ENCODE results near the gene CFAP58. TPM values are rescaled to one million over a fixed set of nuclear protein-coding genes. Genes with fewer than 3 reads are reported as not detected.

CFAP58 gene
- total RNA-seq, 1 donor, result 0.10 TPM

DNA sequence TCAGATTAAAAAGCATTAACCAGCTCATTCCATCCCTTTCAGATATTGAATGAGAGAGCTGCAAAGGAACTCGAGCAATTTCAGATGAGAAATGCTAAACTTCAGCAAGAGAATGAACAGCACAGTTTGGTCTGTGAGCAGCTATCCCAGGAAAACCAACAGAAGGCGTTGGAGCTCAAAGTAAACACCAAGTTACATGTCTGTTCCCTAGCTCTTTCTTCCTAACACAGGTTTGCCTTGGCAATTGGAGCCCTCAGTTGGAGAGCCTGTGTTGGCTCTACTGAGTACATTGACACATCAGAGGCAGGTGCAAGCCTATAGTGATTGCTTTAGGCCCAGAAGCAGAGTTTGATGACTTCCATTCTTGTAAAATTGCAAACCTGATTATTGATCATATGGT, 14.7 kb downstream of the CFAP58 start:
- no peaks in the 10 kb centered on the region for H3K4me1 ChIP-seq (ENCODE audit: insufficient read depth, low read length)
- H3K9me3 ChIP-seq (ENCODE audit: low read depth, low read length), result peaks cover 8% of the 10 kb centered on the region
- H3K4me3 ChIP-seq (ENCODE audit: low read length), result no peak overlapping the region
- peaks cover 29% of the 10 kb centered on the region for H3K27me3 ChIP-seq (ENCODE audit: insufficient read depth, low read length)

DNA sequence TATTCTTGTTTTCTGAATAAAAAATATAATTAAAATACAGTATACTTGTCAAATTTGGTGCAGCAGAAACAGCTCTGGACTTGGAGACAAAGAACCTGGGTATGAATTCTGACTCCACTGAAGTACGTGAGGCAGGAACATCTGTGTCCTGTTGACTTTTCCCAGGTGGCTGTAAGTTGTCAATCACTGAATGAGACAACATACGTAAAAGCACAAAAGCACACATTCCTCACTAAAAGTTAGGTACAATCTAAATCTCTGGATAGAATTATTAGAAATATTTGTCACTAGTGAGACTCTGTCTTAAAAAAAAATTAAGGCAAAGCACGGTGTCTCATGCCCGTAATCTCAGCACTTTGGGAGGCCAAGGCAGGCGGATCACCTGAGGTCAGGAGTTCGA, 18.1 kb downstream of the CFAP58 start:
- Histone ChIP-seq H3K4me3 (ENCODE audit: low read length) (no peak overlapping the region), H3K4me1 (ENCODE audit: insufficient read depth, low read length) (no peaks in the 10 kb centered on the region), H3K27me3 (ENCODE audit: insufficient read depth, low read length) (peaks cover 25% of the 10 kb centered on the region), H3K9me3 (ENCODE audit: low read depth, low read length) (peaks cover 8% of the 10 kb centered on the region)

DNA sequence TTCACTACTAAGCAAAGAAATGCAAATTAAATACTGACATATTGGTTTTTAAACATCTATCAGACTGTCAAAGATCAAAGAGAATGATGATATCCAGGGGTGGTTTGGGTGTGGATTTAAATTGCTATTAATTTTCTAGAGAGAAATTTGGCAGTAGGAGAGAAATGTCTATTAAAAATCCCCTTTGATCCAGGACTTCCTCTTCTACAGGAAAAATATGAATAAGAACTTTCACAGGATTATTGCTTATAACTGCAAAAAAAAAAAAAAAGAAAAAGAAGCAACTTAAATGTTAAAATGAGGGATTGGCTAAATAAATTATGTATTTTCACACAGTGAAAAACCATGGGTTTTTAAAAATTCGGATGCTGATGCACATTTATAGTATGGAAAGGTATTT, 21.0 kb downstream of the CFAP58 start:
- peaks cover 8% of the 10 kb centered on the region for H3K9me3 ChIP-seq (ENCODE audit: low read depth, low read length)
- peaks cover 25% of the 10 kb centered on the region for H3K27me3 ChIP-seq (ENCODE audit: insufficient read depth, low read length)
- H3K4me3 ChIP-seq (ENCODE audit: low read length), result no peak overlapping the region
- no peaks in the 10 kb centered on the region for H3K4me1 ChIP-seq (ENCODE audit: insufficient read depth, low read length)

GRCh38 chr10:104376784-104377300, 23.2 kb downstream of the CFAP58 start:
- Histone ChIP-seq H3K27me3 (ENCODE audit: insufficient read depth, low read length) (peaks cover 16% of the 10 kb centered on the region), H3K9me3 (ENCODE audit: low read depth, low read length) (peaks cover 2% of the 10 kb centered on the region), H3K4me3 (ENCODE audit: low read length) (no peak overlapping the region), H3K4me1 (ENCODE audit: insufficient read depth, low read length) (no peaks in the 10 kb centered on the region)

- Histone ChIP-seq H3K4me1 (ENCODE audit: insufficient read depth, low read length) (no peaks in the 10 kb centered on the region), H3K27me3 (ENCODE audit: insufficient read depth, low read length) (peaks cover 11% of the 10 kb centered on the region), H3K4me3 (ENCODE audit: low read length) (no peak overlapping the region), H3K9me3 (ENCODE audit: low read depth, low read length) (no peaks in the 10 kb centered on the region)
These were observed 26.7 kb downstream of the CFAP58 start for GRCh38 chr10:104380336-104380735.

DNA sequence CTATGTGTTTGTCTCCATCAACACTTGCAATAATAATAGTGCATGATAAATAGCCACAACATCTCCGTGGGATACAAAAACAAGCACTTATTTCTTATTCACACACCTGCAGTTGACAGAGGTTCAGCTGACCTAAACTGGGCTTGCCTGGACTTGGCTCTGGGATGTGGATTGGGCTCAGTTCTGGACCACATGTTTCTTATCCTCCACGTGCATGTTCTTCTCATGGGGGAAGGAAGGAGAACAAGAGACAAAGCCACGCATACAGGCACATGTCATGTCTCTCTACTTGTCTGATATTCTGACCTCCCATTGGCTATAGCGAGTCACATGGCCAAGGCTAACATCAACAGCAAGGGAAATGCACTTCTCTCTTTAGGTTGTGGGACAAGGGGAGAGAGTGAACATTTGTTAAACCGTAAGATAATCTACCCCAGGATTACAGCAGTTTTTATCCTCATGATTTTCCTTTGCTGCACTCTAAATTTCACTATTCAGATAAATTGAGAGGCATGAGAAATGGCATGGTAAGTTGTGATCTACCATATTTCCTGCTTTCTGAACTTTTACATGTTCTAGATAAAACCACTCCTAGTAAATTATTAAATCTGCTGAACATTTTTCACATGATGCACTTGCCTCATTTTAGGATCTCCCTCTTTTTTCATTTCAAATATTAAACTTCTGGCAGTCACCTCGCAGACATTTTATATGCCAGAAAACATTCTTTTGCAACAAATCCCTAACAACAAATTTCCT, 33.7 kb downstream of the CFAP58 start:
- Histone ChIP-seq H3K4me3 (ENCODE audit: low read length) (no peak overlapping the region), H3K4me1 (ENCODE audit: insufficient read depth, low read length) (no peaks in the 10 kb centered on the region), H3K27me3 (ENCODE audit: insufficient read depth, low read length) (peaks cover 14% of the 10 kb centered on the region), H3K9me3 (ENCODE audit: low read depth, low read length) (no peaks in the 10 kb centered on the region)

DNA sequence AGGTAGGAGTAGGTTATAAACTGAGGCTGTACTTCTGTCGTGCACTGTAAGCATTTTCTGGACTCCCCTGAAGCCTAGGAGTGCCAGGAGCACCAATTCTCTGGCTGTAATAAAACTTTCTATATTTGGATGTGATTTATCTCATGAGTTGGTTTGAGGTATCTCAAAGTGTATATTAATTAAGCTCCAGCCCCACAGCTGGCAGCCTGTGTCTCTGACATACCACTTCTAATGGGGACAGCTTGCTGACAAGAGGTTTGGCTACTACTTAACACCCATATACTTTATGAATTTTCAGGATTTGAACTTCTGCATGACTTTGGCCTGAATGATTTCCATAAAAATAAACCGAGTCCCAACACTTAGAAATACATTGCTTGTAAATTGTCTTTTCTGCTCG, 35.2 kb downstream of the CFAP58 start:
- Histone ChIP-seq H3K4me3 (ENCODE audit: low read length) (no peak overlapping the region), H3K27me3 (ENCODE audit: insufficient read depth, low read length) (peaks cover 8% of the 10 kb centered on the region), H3K4me1 (ENCODE audit: insufficient read depth, low read length) (no peaks in the 10 kb centered on the region), H3K9me3 (ENCODE audit: low read depth, low read length) (no peaks in the 10 kb centered on the region)

- Histone ChIP-seq H3K9me3 (ENCODE audit: low read depth, low read length) (no peaks in the 10 kb centered on the region), H3K27me3 (ENCODE audit: insufficient read depth, low read length) (peaks cover 5% of the 10 kb centered on the region), H3K4me1 (ENCODE audit: insufficient read depth, low read length) (no peaks in the 10 kb centered on the region), H3K4me3 (ENCODE audit: low read length) (no peak overlapping the region)
These were observed 37.7 kb downstream of the CFAP58 start for GRCh38 chr10:104391150-104391968.

- H3K4me3 ChIP-seq (ENCODE audit: low read length), result no peak overlapping the region
These were observed 38.3 kb downstream of the CFAP58 start for GRCh38 chr10:104391969-104392296.

DNA sequence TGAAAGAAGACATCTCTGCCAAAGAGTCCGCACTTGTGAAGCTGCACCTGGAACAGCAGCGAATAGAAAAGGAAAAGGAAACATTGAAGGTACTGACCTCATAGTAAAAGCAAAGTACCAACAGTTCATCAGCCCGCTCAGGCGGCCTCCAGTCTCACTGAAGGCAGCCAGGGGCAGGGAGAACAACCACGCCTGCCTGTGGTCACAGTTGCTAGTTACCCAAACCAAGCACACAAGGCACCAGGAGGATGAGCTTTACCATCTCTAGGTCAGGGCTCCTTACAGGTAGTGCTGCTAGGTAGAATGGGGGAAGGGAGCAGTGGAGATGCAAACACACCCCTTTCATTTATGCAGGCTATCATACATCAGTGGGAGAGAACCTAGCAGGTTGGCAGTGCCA, 39.8 kb downstream of the CFAP58 start:
- H3K4me3 ChIP-seq (ENCODE audit: low read length), result no peak overlapping the region
- H3K27me3 ChIP-seq (ENCODE audit: insufficient read depth, low read length), result peaks cover 5% of the 10 kb centered on the region
- H3K9me3 ChIP-seq (ENCODE audit: low read depth, low read length), result no peaks in the 10 kb centered on the region
- no peaks in the 10 kb centered on the region for H3K4me1 ChIP-seq (ENCODE audit: insufficient read depth, low read length)

More at GRCh38 chr10:104391969-104392296, 38.3 kb downstream of the CFAP58 start:
- Histone ChIP-seq H3K4me1 (ENCODE audit: insufficient read depth, low read length) (no peaks in the 10 kb centered on the region), H3K9me3 (ENCODE audit: low read depth, low read length) (no peaks in the 10 kb centered on the region), H3K27me3 (ENCODE audit: insufficient read depth, low read length) (peaks cover 5% of the 10 kb centered on the region)

- Histone ChIP-seq H3K27me3 (ENCODE audit: insufficient read depth, low read length) (peaks cover 3% of the 10 kb centered on the region), H3K4me3 (ENCODE audit: low read length) (no peak overlapping the region), H3K4me1 (ENCODE audit: insufficient read depth, low read length) (no peaks in the 10 kb centered on the region), H3K9me3 (ENCODE audit: low read depth, low read length) (no peaks in the 10 kb centered on the region)
These were observed 42.9 kb downstream of the CFAP58 start for GRCh38 chr10:104396581-104396980.

GRCh38 chr10:104403636-104404035, 50.0 kb downstream of the CFAP58 start:
- H3K4me3 ChIP-seq (ENCODE audit: low read length), result no peak overlapping the region
- peaks cover 3% of the 10 kb centered on the region for H3K27me3 ChIP-seq (ENCODE audit: insufficient read depth, low read length)
- no peaks in the 10 kb centered on the region for H3K4me1 ChIP-seq (ENCODE audit: insufficient read depth, low read length)
- H3K9me3 ChIP-seq (ENCODE audit: low read depth, low read length), result no peaks in the 10 kb centered on the region

DNA sequence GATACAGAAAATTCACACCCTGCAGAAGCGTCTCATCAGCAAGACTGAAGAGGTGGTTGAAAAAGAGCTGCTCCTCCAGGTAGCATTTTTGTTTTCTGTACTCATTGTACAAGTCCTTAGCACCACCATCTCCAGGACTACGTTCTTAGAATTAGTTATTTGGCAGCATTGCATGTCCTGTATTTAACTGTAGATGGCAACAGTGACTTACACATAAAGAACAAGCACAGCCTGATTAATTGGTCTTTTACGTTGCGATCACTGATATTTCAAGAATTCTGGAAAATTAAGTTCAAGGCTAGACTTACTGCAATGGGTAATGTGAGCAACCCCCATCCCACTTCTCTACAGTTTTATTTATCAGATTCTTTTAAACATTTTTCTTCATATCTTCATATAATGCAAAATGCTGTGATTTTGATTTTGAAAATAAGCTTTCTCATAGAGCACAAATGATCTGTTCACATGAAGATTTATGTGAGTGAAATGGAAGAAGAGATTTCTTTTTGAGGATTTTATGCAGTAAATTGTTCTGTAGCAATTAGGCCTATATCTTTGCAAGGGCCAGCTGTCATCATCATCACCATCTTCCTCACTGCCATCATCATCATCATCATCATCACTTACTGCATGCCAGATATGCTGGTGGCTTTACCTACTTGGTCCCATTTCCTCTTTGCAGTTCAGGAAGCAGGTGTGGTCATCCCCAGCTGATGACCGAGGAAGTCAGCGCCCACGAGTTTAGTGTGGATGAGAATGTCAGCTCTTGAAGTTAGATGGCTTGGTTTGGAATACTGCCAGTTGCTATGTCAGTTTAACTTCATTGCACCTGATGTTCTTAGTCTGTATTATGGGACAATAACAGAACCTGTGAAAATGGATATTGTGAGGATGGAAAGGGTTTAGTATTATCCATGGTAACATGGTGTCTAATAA, 53.4 kb downstream of the CFAP58 start:
- Histone ChIP-seq H3K9me3 (ENCODE audit: low read depth, low read length) (no peaks in the 10 kb centered on the region), H3K4me1 (ENCODE audit: insufficient read depth, low read length) (no peaks in the 10 kb centered on the region), H3K27me3 (ENCODE audit: insufficient read depth, low read length) (peaks cover 2% of the 10 kb centered on the region), H3K4me3 (ENCODE audit: low read length) (no peak overlapping the region)

- H3K4me1 ChIP-seq (ENCODE audit: insufficient read depth, low read length), result peaks cover 20% of the 10 kb centered on the region
- H3K9me3 ChIP-seq (ENCODE audit: low read depth, low read length), result no peaks in the 10 kb centered on the region
- H3K4me3 ChIP-seq (ENCODE audit: low read length), result no peak overlapping the region
- peaks cover 2% of the 10 kb centered on the region for H3K27me3 ChIP-seq (ENCODE audit: insufficient read depth, low read length)
These were observed 59.9 kb downstream of the CFAP58 start for GRCh38 chr10:104413528-104413927.

Data from mononuclear cell (primary cell).